ENCODE measurements around the gene DOC2B.

The DOC2B gene

DNA sequence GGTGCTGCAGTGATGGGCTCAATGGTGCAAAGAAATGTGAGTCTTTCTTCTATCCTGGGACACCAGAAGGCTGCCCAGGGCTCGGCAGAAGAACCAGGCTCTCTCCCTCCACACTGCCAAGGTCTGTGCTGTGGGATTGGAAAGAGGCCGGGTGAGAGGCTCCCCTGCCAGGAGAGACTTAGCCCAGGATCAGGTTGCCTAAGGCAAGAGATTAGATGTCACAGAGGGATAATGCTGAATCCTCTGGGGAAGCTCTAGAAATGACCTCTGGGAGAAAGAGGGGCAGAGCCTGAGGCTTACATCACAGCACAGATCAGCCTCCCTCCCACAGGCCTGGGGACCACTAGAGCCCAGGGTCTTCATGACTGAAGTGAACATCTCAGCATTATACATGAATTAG lies 5.7 kb upstream of the DOC2B start:
- no peaks in the 10 kb centered on the region for H4K20me1 ChIP-seq (ENCODE audit: control insufficient read depth, insufficient read depth, low read depth, low read length)
- H3K27ac ChIP-seq (ENCODE audit: low read depth, low read length): no peak overlapping the region
- TF ChIP-seq, protein P1, sequence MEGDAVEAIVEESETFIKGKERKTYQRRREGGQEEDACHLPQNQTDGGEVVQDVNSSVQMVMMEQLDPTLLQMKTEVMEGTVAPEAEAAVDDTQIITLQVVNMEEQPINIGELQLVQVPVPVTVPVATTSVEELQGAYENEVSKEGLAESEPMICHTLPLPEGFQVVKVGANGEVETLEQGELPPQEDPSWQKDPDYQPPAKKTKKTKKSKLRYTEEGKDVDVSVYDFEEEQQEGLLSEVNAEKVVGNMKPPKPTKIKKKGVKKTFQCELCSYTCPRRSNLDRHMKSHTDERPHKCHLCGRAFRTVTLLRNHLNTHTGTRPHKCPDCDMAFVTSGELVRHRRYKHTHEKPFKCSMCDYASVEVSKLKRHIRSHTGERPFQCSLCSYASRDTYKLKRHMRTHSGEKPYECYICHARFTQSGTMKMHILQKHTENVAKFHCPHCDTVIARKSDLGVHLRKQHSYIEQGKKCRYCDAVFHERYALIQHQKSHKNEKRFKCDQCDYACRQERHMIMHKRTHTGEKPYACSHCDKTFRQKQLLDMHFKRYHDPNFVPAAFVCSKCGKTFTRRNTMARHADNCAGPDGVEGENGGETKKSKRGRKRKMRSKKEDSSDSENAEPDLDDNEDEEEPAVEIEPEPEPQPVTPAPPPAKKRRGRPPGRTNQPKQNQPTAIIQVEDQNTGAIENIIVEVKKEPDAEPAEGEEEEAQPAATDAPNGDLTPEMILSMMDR (IDR thresholded peaks at IDR 0.05; ENCODE audit: low read depth, low read length, poor library complexity, severe bottlenecking): no peak
- no peak for TF ChIP-seq EZH2phosphoT487 (IDR thresholded peaks at IDR 0.05; ENCODE audit: borderline replicate concordance, low read length)
- H3K4me2 ChIP-seq (ENCODE audit: low read length): no peak overlapping the region
- no peaks in the 10 kb centered on the region for H3K36me3 ChIP-seq (ENCODE audit: control insufficient read depth, low read length)
- H3F3A ChIP-seq (ENCODE audit: control insufficient read depth, insufficient read depth): no peaks in the 10 kb centered on the region
- H3K9me2 ChIP-seq (replicated peaks; ENCODE audit: control insufficient read depth, low read length): no peaks in the 10 kb centered on the region
- no peaks in the 10 kb centered on the region for H3K27me3 ChIP-seq (ENCODE audit: control insufficient read depth, low read length)
- no peaks in the 10 kb centered on the region for H3K4me1 ChIP-seq (ENCODE audit: control insufficient read depth, low read length)
- H3K9me3 ChIP-seq (ENCODE audit: control insufficient read depth, insufficient read depth, low read length): no peaks in the 10 kb centered on the region
- H3K79me2 ChIP-seq (ENCODE audit: control insufficient read depth, low read length): no peaks in the 10 kb centered on the region
- H3K4me3 ChIP-seq (ENCODE audit: low read length): no peak overlapping the region

DNA sequence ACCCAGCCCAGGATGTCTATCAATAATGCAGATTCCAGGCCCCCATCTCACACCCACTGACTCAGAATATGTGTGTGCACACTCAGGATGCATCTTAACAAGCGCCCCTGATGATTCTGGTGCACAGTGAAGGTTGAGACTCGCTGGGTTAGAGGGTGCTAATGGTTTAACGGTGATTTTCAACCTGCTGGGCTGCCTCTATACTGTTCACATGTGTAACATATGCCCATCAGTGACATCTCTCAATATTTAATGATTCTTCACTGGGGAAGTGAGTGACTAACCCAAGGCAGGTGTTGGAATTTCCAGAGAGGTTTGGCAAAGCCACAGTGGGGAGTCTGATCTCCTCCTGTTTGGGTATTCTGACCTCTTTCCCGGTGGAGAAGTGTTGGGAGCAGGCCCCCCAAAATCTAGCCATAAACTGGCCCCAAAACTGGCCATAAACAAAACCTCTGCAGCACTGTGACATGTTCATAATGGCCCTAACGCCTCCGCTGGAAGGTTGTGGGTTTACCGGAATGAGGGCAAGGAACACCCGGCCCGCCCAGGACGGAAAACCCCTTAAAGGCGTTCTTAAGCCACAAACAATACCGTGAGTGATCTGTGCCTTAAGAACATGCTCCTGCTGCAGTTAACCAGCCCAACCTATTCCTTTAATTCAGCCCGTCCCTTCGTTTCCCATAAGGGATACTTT lies 4.1 kb upstream of the DOC2B start:
- Histone ChIP-seq H3K27ac (ENCODE audit: low read depth, low read length) (no peak overlapping the region), H3K9me2 (replicated peaks; ENCODE audit: control insufficient read depth, low read length) (no peaks in the 10 kb centered on the region), H3K79me2 (ENCODE audit: control insufficient read depth, low read length) (no peaks in the 10 kb centered on the region), H3K4me1 (ENCODE audit: control insufficient read depth, low read length) (no peaks in the 10 kb centered on the region), H3K4me2 (ENCODE audit: low read length) (no peak overlapping the region), H3F3A (ENCODE audit: control insufficient read depth, insufficient read depth) (no peaks in the 10 kb centered on the region), H3K9me3 (ENCODE audit: control insufficient read depth, insufficient read depth, low read length) (no peaks in the 10 kb centered on the region), H4K20me1 (ENCODE audit: control insufficient read depth, insufficient read depth, low read depth, low read length) (no peaks in the 10 kb centered on the region), H3K4me3 (ENCODE audit: low read length) (no peak overlapping the region), H3K27me3 (ENCODE audit: control insufficient read depth, low read length) (no peaks in the 10 kb centered on the region), H3K36me3 (ENCODE audit: control insufficient read depth, low read length) (no peaks in the 10 kb centered on the region)
- TF ChIP-seq, protein P1 (IDR thresholded peaks at IDR 0.05; ENCODE audit: low read depth, low read length, poor library complexity, severe bottlenecking): no peak
- no peak for TF ChIP-seq EZH2phosphoT487 (IDR thresholded peaks at IDR 0.05; ENCODE audit: borderline replicate concordance, low read length)

DNA sequence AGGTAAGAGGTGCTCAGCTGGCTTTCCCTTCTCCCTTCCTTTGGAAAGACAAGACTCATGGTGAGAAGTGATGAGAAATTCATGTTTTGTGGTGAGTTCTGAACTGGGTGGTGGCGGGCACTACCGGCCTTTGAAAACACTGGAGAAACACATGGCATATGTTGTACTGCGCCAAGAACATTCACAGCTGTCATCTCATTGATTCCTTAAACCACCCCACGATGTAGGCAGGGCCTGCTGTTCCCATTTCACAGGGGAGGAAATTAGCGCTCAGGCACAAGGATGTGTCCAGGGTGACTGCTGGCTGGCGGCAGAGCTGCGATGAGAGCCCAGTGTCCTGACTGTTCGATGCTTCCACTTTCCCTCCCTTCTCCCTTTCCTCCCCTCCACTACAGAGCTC lies 1.6 kb upstream of the DOC2B start:
- no peak for TF ChIP-seq EZH2phosphoT487 (IDR thresholded peaks at IDR 0.05; ENCODE audit: borderline replicate concordance, low read length)
- TF ChIP-seq, protein P1 (IDR thresholded peaks at IDR 0.05; ENCODE audit: low read depth, low read length, poor library complexity, severe bottlenecking): no peak
- H3K79me2 ChIP-seq (ENCODE audit: control insufficient read depth, low read length): no peaks in the 10 kb centered on the region
- no peak overlapping the region for H3K4me3 ChIP-seq (ENCODE audit: low read length)
- H3K36me3 ChIP-seq (ENCODE audit: control insufficient read depth, low read length): no peaks in the 10 kb centered on the region
- no peaks in the 10 kb centered on the region for H3F3A ChIP-seq (ENCODE audit: control insufficient read depth, insufficient read depth)
- no peaks in the 10 kb centered on the region for H3K4me1 ChIP-seq (ENCODE audit: control insufficient read depth, low read length)
- H3K27me3 ChIP-seq (ENCODE audit: control insufficient read depth, low read length): no peaks in the 10 kb centered on the region
- H3K9me3 ChIP-seq (ENCODE audit: control insufficient read depth, insufficient read depth, low read length): no peaks in the 10 kb centered on the region
- no peak overlapping the region for H3K27ac ChIP-seq (ENCODE audit: low read depth, low read length)
- no peaks in the 10 kb centered on the region for H3K9me2 ChIP-seq (replicated peaks; ENCODE audit: control insufficient read depth, low read length)
- no peaks in the 10 kb centered on the region for H4K20me1 ChIP-seq (ENCODE audit: control insufficient read depth, insufficient read depth, low read depth, low read length)
- H3K4me2 ChIP-seq (ENCODE audit: low read length): no peak overlapping the region

Measured in DOHH2 (cell line).